Measurements from ENCODE around the gene TEX22. TPM values are rescaled to one million over a fixed set of nuclear protein-coding genes. Genes with fewer than 3 reads are reported as not detected.

Gene TEX22
- total RNA-seq, 1 donor from 2014 or later, result 0.46 TPM

GRCh38 chr14:105420974-105421674, 22.8 kb downstream of the TEX22 start:
- Histone ChIP-seq H3K27me3 (ENCODE audit: control insufficient read depth, insufficient read depth, low read length) (no peaks in the 10 kb centered on the region), H3K36me3 (ENCODE audit: control insufficient read depth, insufficient read depth, low read length) (no peaks in the 10 kb centered on the region), H3K4me3 (ENCODE audit: low read depth, low read length) (peak overlapping the region; percentile 64)
- TF ChIP-seq CTCF (IDR thresholded peaks at IDR 0.05; ENCODE audit: insufficient read depth, low read length, poor library complexity, severe bottlenecking), result no peak
- no peak for DNase-seq (ENCODE audit: low read depth)

GRCh38 chr14:105421723-105422615, 23.6 kb downstream of the TEX22 start:
- H3K36me3 ChIP-seq (ENCODE audit: control insufficient read depth, insufficient read depth, low read length), result no peaks in the 10 kb centered on the region
- no peaks in the 10 kb centered on the region for H3K27me3 ChIP-seq (ENCODE audit: control insufficient read depth, insufficient read depth, low read length)
- H3K4me3 ChIP-seq (ENCODE audit: low read depth, low read length), result no peak overlapping the region
- TF ChIP-seq CTCF (IDR thresholded peaks at IDR 0.05; ENCODE audit: insufficient read depth, low read length, poor library complexity, severe bottlenecking), result no peak
- DNase-seq (ENCODE audit: low read depth), result no peak

- H3K36me3 ChIP-seq (ENCODE audit: control insufficient read depth, insufficient read depth, low read length), result no peaks in the 10 kb centered on the region
- DNase-seq (ENCODE audit: low read depth), result no peak
- H3K4me3 ChIP-seq (ENCODE audit: low read depth, low read length), result no peak overlapping the region
- no peak for TF ChIP-seq CTCF (IDR thresholded peaks at IDR 0.05; ENCODE audit: insufficient read depth, low read length, poor library complexity, severe bottlenecking)
- H3K27me3 ChIP-seq (ENCODE audit: control insufficient read depth, insufficient read depth, low read length), result no peaks in the 10 kb centered on the region
These were observed 24.6 kb downstream of the TEX22 start for GRCh38 chr14:105422695-105423487.

- no peak for TF ChIP-seq CTCF (IDR thresholded peaks at IDR 0.05; ENCODE audit: insufficient read depth, low read length, poor library complexity, severe bottlenecking)
- no peaks in the 10 kb centered on the region for H3K36me3 ChIP-seq (ENCODE audit: control insufficient read depth, insufficient read depth, low read length)
These were observed 25.3 kb downstream of the TEX22 start for GRCh38 chr14:105423488-105424195.

GRCh38 chr14:105424861-105425260, 26.5 kb downstream of the TEX22 start:
- no peak overlapping the region for H3K4me3 ChIP-seq (ENCODE audit: low read depth, low read length)
- no peak for TF ChIP-seq CTCF (IDR thresholded peaks at IDR 0.05; ENCODE audit: insufficient read depth, low read length, poor library complexity, severe bottlenecking)
- no peaks in the 10 kb centered on the region for H3K36me3 ChIP-seq (ENCODE audit: control insufficient read depth, insufficient read depth, low read length)
- H3K27me3 ChIP-seq (ENCODE audit: control insufficient read depth, insufficient read depth, low read length), result no peaks in the 10 kb centered on the region
- no peak for DNase-seq (ENCODE audit: low read depth)

More at GRCh38 chr14:105423488-105424195, 25.3 kb downstream of the TEX22 start:
- H3K27me3 ChIP-seq (ENCODE audit: control insufficient read depth, insufficient read depth, low read length), result no peaks in the 10 kb centered on the region
- H3K4me3 ChIP-seq (ENCODE audit: low read depth, low read length), result no peak overlapping the region
- DNase-seq (ENCODE audit: low read depth), result no peak

Measured in kidney epithelial cell (primary cell).